Activated CD8-positive, alpha-beta memory T cell treated with anti-CD3 and anti-CD28 coated beads, Interleukin-2, amount 50 U/mL, for 1 hour (primary cell): ENCODE measurements around the gene HAAO.

Experiments used
- DNase-seq: peaks from one replicate; pipeline ENCODE4 v3.0.0-alpha.2; 2020; ENCODE audit errors: extremely low read depth

The HAAO gene

GRCh38 chr2:42813763-42814162, 21.4 kb upstream of the HAAO start:
- DNase-seq, result no peak

GRCh38 chr2:42812899-42813479, 20.6 kb upstream of the HAAO start:
- no peak for DNase-seq

DNA sequence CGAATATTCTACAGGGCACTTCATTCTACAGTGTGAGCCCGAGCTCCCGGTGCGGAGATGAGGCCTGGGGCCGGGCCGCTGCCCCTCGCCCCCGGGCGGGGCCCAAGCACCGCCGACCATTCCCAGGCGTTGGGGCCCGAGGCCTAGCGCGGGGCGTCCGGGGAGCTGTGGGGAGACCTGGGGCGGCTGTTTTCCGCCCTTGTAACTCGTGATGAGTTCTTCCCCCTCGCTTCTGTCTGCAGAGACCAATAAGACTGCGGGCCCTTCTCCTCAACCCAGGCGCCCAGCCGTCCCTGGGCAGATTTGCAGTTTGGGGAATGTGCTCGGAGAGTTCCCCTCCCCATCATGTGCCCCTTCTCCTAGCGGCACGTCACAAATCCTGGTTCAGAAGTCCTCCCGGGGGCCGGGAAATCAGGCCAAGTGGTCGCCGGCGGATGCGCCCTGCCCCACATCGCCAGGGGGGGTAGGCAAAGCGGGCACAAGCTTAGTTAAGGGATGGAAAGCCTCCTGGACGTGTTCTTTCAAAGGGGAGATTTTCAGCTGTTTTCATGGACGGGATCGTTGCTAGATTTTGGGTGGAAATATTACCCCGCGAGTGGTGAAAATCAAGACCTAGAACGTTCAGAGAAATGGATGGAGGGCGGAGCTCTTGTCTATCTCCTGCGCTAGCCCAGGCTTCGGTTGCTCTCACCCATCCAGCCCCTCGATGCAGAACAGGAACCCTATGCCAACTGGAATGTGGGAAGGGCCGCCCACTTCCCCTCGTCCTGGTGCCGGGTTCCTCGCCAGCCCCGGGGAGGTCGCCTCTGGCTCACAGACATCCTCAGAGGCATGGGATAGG, 18.8 kb upstream of the HAAO start:
- no peak for DNase-seq

DNA sequence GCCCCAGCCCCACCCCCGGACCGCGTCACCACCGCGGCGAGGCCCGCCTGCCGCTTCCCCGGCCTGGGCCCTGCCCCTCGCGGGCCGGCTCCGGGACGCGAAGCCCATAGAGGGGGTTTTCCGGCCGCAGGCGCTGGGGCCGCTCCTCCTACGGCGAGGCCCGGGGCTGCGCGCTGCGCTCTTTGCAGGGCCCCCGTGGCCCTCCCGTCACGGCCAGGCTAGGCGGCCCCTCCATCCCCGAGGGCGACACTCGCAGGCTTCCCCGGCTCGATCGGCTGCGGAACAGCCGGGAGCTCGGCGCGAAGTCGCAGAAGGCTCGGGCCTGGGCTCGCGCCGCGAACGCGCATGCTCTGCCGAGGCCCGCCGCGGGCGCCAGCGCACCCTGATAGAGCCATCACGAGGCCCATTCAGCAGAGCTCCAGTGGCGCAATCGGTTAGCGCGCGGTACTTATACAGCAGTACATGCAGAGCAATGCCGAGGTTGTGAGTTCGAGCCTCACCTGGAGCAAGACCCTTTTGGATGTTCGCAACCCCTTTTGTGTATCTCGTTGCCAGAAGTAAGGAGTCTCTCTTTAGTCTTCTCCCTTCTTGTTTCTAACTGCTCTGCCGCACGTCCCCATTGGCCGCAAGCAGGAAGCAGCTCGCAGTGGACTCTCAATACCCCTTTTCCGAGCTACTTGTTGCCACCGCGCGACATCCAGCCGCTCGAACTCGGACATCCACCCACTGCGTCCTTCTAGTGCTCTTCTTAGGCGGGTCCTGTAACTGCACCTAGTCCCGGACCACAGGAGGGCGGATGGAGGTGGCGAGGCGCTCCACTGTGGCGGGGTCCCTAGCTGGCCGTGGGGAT, 18.0 kb upstream of the HAAO start:
- DNase-seq, result peak; percentile 83

GRCh38 chr2:42809819-42810120, 17.4 kb upstream of the HAAO start:
- DNase-seq, result peak; percentile 17

DNA sequence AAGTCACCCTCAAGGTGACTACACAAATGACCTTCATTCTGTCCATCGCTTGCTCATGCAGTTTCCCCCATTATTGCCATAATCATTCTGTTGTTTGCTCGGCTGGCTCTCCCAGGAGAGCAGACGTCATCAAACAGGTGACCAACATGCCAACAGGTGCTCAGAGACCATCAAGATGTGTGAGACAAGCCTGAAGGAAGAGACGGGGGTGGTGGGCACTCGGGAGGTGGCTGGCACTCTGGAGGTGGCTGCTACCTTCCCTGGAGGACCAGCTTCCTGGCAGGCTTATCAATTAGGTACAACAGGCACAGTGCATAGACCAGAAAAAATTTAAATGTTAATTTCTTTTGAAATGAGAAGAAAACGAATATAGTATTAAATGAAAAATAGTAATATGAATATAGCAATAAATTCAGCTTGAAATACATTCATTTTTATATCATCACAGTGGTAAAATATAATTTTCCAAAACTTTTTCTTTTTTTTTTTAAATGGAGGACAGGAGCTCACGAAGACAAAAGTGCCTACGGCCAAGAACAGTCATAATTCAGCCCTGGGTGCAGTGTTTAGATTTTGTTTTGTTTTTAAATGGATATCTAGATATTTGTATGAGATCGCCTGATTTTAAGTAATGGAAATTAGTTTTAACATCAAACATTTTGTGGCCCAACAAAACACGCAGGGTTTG, 16.9 kb upstream of the HAAO start:
- DNase-seq, result no peak

DNA sequence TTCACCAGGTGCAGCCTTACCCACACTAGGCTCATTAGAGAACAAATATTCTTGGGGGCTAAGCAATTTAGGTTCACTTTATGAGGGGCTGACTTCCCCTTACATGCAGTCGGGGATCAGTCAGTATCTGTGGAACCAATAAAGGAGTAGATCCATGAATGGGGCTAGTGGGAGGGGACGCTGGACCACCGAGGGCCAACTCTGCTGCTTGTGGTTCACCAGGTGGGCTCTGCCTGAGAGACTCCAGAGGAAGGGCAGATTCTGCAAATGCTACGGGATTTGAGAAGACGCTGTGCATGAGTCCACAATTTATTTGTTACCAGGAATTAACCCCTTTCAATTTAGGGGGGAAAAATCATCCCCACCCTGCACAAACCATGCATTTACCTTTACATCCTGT, 15.9 kb upstream of the HAAO start:
- no peak for DNase-seq

GRCh38 chr2:42806786-42807185, 14.4 kb upstream of the HAAO start:
- DNase-seq, result no peak

GRCh38 chr2:42804891-42805290, 12.5 kb upstream of the HAAO start:
- no peak for DNase-seq

- DNase-seq, result no peak
These were observed 12.0 kb upstream of the HAAO start for GRCh38 chr2:42804338-42804737.

GRCh38 chr2:42802150-42802549, 9.8 kb upstream of the HAAO start:
- DNase-seq, result no peak

GRCh38 chr2:42801381-42801780, 9.0 kb upstream of the HAAO start:
- no peak for DNase-seq

GRCh38 chr2:42800981-42801380, 8.6 kb upstream of the HAAO start:
- no peak for DNase-seq

DNA sequence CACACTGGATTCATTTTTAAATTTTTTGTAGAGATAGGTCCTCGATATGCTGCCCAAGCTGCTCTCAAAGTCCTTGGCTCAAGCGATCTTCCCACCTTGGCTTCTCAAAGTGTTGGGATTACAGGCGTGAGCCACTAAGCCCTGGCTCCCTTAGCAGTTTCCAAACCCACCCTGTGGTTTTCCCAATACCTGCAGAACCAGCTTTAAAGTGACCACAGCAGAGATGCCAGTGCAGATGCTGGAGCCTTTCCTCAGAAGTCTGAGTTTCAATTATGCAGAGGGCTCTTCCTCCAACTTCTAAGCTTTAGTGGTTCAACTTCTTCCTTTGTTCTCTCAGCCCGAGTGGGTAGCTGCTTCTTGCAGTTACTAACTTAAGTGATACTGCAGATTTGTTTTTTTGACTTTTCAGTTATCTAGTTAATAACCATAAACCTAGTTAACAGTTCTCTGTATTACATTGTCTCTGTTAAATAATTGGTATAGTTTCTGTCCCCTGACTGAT, 8.1 kb upstream of the HAAO start:
- no peak for DNase-seq

GRCh38 chr2:42799881-42800280, 7.5 kb upstream of the HAAO start:
- no peak for DNase-seq

DNA sequence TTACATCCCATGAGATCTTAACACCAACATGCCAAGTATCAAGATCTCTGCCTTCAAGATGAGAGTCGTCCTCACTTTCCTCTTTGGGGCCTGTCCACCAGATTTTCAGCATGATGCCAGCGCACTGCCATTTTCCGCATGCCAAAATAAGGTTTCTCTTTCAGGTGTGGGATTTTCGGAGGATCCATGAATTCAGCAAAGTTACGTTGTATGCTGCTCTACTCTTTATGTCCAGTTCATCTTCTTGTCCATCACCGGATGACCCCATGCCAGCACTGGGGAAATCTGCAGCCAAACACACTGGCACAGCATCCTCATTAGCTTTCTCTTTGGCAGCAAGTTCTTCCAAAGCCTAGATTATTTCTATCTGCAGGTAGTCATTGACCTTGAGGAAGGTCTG, 4.9 kb upstream of the HAAO start:
- DNase-seq, result no peak

GRCh38 chr2:42796427-42797248, 4.3 kb upstream of the HAAO start:
- no peak for DNase-seq

GRCh38 chr2:42795841-42796301, 3.5 kb upstream of the HAAO start:
- no peak for DNase-seq

DNA sequence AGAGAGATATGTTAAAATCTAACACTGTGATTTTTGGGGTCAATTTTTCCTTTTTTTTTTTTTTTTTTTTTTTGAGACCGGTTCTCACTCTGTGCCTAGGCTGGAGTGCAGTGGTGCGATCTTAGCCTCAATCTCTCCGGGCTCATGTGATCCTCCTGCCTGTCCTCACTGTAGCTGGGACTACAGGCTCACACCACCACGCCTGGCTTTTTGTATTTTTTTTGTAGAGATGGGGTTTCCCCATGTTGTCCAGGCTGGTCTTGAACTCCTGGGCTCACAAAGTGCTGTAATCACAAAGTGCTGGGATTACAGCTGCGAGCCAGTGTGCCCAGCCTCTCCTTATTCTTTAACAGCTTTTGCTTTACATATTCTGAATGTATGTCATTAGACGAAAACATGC, 2.9 kb upstream of the HAAO start:
- DNase-seq, result no peak

GRCh38 chr2:42794271-42795046, 2.1 kb upstream of the HAAO start:
- DNase-seq, result no peak
